GM12875 (cell line): ENCODE data around the gene PRSS27.

Source experiments
- H3K4me3 ChIP-seq: one replicate; pipeline ENCODE4 v1.5.1; 2011; ENCODE audit warnings: low read depth, low read length, control low read depth
- TF ChIP-seq, protein P1 (sequence below): IDR thresholded peaks from 2 replicates; pipeline ENCODE4 v1.5.1; 2011; ENCODE audit warnings: low read depth, mild to moderate bottlenecking, control low read depth, inconsistent platforms, low read length, moderate library complexity, borderline replicate concordance; ENCODE audit not compliant: insufficient read depth

PRSS27 gene

GRCh38 chr16:2766430-2767139 lies 46.6 kb upstream of the PRSS27 start:
- TF ChIP-seq, protein P1, sequence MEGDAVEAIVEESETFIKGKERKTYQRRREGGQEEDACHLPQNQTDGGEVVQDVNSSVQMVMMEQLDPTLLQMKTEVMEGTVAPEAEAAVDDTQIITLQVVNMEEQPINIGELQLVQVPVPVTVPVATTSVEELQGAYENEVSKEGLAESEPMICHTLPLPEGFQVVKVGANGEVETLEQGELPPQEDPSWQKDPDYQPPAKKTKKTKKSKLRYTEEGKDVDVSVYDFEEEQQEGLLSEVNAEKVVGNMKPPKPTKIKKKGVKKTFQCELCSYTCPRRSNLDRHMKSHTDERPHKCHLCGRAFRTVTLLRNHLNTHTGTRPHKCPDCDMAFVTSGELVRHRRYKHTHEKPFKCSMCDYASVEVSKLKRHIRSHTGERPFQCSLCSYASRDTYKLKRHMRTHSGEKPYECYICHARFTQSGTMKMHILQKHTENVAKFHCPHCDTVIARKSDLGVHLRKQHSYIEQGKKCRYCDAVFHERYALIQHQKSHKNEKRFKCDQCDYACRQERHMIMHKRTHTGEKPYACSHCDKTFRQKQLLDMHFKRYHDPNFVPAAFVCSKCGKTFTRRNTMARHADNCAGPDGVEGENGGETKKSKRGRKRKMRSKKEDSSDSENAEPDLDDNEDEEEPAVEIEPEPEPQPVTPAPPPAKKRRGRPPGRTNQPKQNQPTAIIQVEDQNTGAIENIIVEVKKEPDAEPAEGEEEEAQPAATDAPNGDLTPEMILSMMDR: no peak
- no peak overlapping the region for H3K4me3 ChIP-seq

DNA sequence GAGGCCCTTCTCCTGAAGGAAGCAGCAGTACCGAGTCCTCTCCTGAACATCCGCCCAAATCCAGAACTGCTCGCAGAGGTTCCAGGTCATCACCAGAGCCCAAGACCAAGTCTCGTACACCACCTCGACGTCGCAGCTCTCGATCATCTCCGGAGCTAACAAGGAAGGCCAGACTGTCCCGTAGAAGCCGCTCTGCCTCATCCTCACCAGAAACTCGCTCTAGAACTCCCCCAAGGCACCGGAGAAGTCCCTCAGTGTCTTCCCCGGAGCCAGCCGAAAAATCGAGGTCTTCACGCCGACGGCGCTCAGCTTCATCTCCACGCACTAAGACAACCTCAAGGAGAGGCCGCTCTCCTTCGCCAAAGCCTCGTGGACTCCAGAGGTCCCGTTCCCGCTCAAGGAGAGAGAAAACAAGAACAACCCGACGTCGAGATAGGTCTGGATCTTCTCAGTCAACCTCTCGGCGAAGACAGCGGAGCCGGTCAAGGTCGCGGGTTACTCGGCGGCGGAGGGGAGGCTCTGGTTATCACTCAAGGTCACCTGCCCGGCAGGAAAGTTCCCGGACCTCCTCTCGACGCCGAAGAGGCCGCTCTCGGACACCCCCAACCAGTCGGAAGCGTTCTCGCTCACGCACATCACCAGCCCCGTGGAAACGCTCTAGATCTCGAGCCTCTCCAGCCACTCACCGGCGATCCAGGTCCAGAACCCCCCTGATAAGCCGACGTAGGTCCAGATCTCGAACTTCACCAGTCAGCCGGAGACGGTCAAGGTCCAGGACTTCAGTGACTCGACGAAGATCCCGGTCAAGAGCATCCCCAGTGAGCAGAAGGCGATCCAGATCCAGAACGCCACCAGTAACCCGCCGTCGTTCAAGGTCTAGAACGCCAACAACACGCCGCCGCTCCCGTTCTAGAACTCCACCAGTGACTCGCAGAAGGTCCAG lies 45.7 kb upstream of the PRSS27 start:
- TF ChIP-seq, protein P1: no peak
- H3K4me3 ChIP-seq: no peak overlapping the region

- no peak overlapping the region for H3K4me3 ChIP-seq
- TF ChIP-seq, protein P1: no peak
Observed at GRCh38 chr16:2764718-2765117, 44.7 kb upstream of the PRSS27 start.

DNA sequence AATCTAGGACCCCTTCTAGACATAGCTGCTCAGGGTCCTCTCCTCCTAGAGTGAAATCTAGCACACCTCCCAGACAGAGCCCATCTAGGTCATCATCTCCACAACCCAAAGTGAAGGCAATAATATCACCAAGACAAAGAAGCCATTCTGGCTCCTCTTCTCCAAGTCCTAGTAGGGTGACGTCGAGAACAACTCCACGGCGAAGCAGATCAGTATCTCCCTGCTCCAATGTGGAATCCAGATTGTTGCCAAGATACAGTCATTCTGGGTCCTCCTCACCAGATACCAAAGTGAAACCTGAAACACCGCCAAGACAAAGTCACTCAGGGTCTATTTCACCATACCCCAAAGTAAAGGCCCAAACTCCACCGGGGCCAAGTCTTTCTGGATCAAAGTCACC lies 43.1 kb upstream of the PRSS27 start:
- TF ChIP-seq, protein P1: no peak

GRCh38 chr16:2762711-2763110 lies 42.7 kb upstream of the PRSS27 start:
- TF ChIP-seq, protein P1: no peak
- H3K4me3 ChIP-seq: no peak overlapping the region

More for the DNA sequence above, 43.1 kb upstream of the PRSS27 start:
- no peak overlapping the region for H3K4me3 ChIP-seq

GRCh38 chr16:2761886-2762583 lies 42.0 kb upstream of the PRSS27 start:
- no peak overlapping the region for H3K4me3 ChIP-seq
- TF ChIP-seq, protein P1: no peak
